Smooth muscle cell (in vitro differentiated cells): ENCODE measurements around the gene GP2. TPM values are rescaled to one million over a fixed set of nuclear protein-coding genes. Genes with fewer than 3 reads are reported as not detected.

Experiments used
- DNase-seq: peaks from one replicate; lab custom pipeline; 2025; ENCODE audit not compliant: unreplicated experiment; lab: John Stamatoyannopoulos, UW
- H2AFZ ChIP-seq: fragments of 200-600 bp; sonication (generic); 2 replicates; pipeline ENCODE4 v1.6.0; 2016; ENCODE audit warnings: antibody characterized with exemption, low read depth, mild to moderate bottlenecking
- H3F3A ChIP-seq: fragments of 200-600 bp; sonication (generic); 2 replicates; pipeline ENCODE4 v1.6.0; 2017; ENCODE audit warnings: antibody characterized with exemption, low read depth
- H3K27ac ChIP-seq: fragments of 200-600 bp; sonication (generic); 2 replicates; pipeline ENCODE4 v1.5.1; 2016; ENCODE audit warnings: low read depth, mild to moderate bottlenecking
- H3K27me3 ChIP-seq: fragments of 200-600 bp; sonication (generic); 2 replicates; pipeline ENCODE4 v1.6.1; 2016; ENCODE audit warnings: low read depth, mild to moderate bottlenecking
- H3K36me3 ChIP-seq: fragments of 200-600 bp; sonication (generic); 2 replicates; pipeline ENCODE4 v1.5.1; 2016; ENCODE audit warnings: low read depth
- H3K4me1 ChIP-seq: fragments of 200-600 bp; sonication (generic); 2 replicates; pipeline ENCODE4 v1.5.1; 2016; ENCODE audit warnings: low read depth
- H3K4me2 ChIP-seq: fragments of 200-600 bp; sonication (generic); 2 replicates; pipeline ENCODE4 v1.6.0; 2016; ENCODE audit warnings: mild to moderate bottlenecking
- H3K4me3 ChIP-seq: fragments of 200-600 bp; sonication (generic); 2 replicates; pipeline ENCODE4 v1.5.1; 2016; ENCODE audit warnings: mild to moderate bottlenecking
- H3K79me2 ChIP-seq: fragments of 200-600 bp; sonication (generic); 2 replicates; pipeline ENCODE4 v1.6.0; 2016; ENCODE audit warnings: low read depth, mild to moderate bottlenecking
- H3K9ac ChIP-seq: fragments of 200-600 bp; sonication (generic); 2 replicates; pipeline ENCODE4 v1.6.0; 2016; ENCODE audit warnings: low read depth
- H3K9me3 ChIP-seq: fragments of 200-600 bp; sonication (generic); replicated peaks from 2 replicates; pipeline ENCODE4 v1.5.1; 2016; ENCODE audit warnings: low read depth
- H4K20me1 ChIP-seq: fragments of 200-600 bp; sonication (generic); 2 replicates; pipeline ENCODE4 v1.6.0; 2016; ENCODE audit warnings: low read depth
- WGBS: methylation state at CpG from one replicate; pipeline ENCODE4 v1.1.7; 2016; ENCODE audit warnings: low lambda C conversion rate; 5-methylcytosine and 5-hydroxymethylcytosine counted together
- polyA plus RNA-seq: library from polyadenylated mRNA; unstranded; fragments of >200 nt; fragmentation: Nextera tagmentation; extraction: Ambion mirVana; gene quantifications from 2 replicates; pipeline ENCODE4 v1.2.1, GENCODE V29; 2016
- total RNA-seq: library from RNA; depleted of rRNA; stranded (reverse); fragments of >200 nt; gene quantifications from 2 replicates; pipeline ENCODE4 v1.2.3, GENCODE V29; 2014
- TF ChIP-seq, protein P1 (sequence below): fragments of 200-600 bp; sonication (generic); IDR thresholded peaks from 2 replicates; pipeline ENCODE4 v1.5.1; 2017; ENCODE audit warnings: borderline replicate concordance, mild to moderate bottlenecking, antibody characterized with exemption; ENCODE audit not compliant: insufficient read depth, poor library complexity, severe bottlenecking

Gene GP2
- total and polyA plus RNA-seq, 2 experiments from 2014 or later, result not detected

DNA sequence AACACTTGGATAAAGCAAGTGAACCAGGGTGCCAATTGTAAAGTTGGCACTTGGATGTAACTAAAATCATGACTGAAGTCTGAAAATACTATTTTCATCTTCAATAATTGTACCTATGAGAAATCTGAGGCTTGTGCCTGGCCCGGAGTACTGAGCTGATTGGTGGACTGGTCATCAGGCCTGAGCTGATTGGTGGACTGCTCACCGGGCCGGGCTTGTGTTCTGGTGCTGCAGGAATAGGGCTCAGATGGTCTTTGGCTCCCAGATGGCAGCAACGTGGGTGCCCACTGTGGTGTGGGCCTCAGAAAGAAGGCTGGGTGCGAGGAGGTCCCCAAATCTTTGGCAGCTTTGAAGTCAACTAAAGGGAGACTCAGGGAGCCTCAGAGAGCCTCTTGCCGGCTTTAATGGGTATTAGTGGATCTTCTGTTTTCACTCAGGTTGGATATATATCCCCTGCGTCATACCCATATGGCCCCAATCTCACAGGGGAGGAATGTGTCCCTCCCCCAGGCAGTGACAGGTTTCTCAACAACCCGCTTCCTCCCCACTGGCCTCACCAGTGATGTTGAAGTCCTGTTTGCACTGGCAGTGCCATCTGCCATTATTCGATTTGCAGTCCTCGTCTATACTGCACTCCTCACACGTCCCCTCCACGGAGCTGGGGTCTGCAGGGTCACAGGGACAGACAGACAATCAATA, 20.5 kb upstream of the GP2 start:
- Histone ChIP-seq H3K79me2 (no peaks in the 10 kb centered on the region), H3K4me1 (no peaks in the 10 kb centered on the region), H3K9ac (no peak overlapping the region), H3K36me3 (no peaks in the 10 kb centered on the region), H2AFZ (no peak overlapping the region), H3K27me3 (no peaks in the 10 kb centered on the region), H3K9me3 (no peaks in the 10 kb centered on the region), H3K27ac (no peak overlapping the region), H3F3A (no peaks in the 10 kb centered on the region), H3K4me2 (no peak overlapping the region), H4K20me1 (no peaks in the 10 kb centered on the region), H3K4me3 (no peak overlapping the region)
- TF ChIP-seq, protein P1, sequence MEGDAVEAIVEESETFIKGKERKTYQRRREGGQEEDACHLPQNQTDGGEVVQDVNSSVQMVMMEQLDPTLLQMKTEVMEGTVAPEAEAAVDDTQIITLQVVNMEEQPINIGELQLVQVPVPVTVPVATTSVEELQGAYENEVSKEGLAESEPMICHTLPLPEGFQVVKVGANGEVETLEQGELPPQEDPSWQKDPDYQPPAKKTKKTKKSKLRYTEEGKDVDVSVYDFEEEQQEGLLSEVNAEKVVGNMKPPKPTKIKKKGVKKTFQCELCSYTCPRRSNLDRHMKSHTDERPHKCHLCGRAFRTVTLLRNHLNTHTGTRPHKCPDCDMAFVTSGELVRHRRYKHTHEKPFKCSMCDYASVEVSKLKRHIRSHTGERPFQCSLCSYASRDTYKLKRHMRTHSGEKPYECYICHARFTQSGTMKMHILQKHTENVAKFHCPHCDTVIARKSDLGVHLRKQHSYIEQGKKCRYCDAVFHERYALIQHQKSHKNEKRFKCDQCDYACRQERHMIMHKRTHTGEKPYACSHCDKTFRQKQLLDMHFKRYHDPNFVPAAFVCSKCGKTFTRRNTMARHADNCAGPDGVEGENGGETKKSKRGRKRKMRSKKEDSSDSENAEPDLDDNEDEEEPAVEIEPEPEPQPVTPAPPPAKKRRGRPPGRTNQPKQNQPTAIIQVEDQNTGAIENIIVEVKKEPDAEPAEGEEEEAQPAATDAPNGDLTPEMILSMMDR, result no peak
- no peak for DNase-seq
- WGBS, result 78% methylated on average over 11 of the region's 12 CpGs

DNA sequence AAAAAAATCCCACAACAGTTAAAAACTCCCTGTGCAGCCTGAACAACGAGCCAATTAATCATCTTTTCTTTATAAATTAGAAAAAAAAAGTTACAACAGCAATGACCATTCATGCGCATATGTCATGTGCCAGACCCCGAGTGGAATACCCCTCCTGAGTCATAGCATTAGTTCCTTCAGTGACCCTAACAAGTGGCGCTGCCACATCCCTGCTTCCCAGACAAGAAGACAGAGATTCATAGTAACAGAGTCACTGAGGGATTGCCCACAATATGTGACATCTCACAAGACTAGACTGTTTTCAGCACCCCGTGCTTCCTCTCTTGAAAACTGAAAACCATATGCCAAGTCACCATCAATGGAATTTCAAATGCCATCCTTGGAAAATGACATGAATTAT, 17.3 kb upstream of the GP2 start:
- H3K36me3 ChIP-seq, result no peaks in the 10 kb centered on the region
- H3K27ac ChIP-seq, result no peak overlapping the region
- no peak overlapping the region for H3K9ac ChIP-seq
- no peaks in the 10 kb centered on the region for H3K79me2 ChIP-seq
- H3F3A ChIP-seq, result no peaks in the 10 kb centered on the region
- no peak for DNase-seq
- H3K4me2 ChIP-seq, result no peak overlapping the region
- no peaks in the 10 kb centered on the region for H3K4me1 ChIP-seq
- no peaks in the 10 kb centered on the region for H3K9me3 ChIP-seq
- TF ChIP-seq, protein P1, result no peak
- no peak overlapping the region for H3K4me3 ChIP-seq
- H3K27me3 ChIP-seq, result no peaks in the 10 kb centered on the region
- no peak overlapping the region for H2AFZ ChIP-seq
- H4K20me1 ChIP-seq, result no peaks in the 10 kb centered on the region
- 90% methylated on average over 5 of the region's 5 CpGs for WGBS

DNA sequence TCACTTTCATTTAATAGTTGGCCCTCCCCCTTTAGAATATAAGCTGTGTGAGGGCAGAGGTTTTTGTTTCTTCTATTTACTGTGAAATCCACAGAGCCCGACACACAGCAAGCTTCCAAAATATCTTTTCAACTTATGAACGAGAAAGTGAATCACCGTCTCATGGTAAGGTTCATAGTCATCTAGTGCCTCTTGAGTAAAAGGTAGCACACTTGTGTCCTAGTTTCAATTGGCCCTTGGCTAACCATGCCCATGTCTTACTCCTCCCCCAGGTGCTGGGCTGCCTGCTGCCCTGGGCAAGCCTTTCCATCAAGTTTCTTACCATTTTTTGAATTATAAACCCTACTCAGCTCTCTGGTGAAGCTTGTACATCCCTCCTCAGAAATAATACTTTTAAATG, 12.4 kb upstream of the GP2 start:
- H3K36me3 ChIP-seq, result no peaks in the 10 kb centered on the region
- no peaks in the 10 kb centered on the region for H3K27me3 ChIP-seq
- H3K9me3 ChIP-seq, result no peaks in the 10 kb centered on the region
- H3K4me3 ChIP-seq, result no peak overlapping the region
- H3K4me2 ChIP-seq, result no peak overlapping the region
- no peak for DNase-seq
- no peaks in the 10 kb centered on the region for H3K4me1 ChIP-seq
- H2AFZ ChIP-seq, result no peak overlapping the region
- no peak overlapping the region for H3K27ac ChIP-seq
- H3F3A ChIP-seq, result no peaks in the 10 kb centered on the region
- no peaks in the 10 kb centered on the region for H3K79me2 ChIP-seq
- H3K9ac ChIP-seq, result no peak overlapping the region
- WGBS, result 89% methylated on average over 3 of the region's 3 CpGs
- TF ChIP-seq, protein P1, result no peak
- H4K20me1 ChIP-seq, result no peaks in the 10 kb centered on the region

DNA sequence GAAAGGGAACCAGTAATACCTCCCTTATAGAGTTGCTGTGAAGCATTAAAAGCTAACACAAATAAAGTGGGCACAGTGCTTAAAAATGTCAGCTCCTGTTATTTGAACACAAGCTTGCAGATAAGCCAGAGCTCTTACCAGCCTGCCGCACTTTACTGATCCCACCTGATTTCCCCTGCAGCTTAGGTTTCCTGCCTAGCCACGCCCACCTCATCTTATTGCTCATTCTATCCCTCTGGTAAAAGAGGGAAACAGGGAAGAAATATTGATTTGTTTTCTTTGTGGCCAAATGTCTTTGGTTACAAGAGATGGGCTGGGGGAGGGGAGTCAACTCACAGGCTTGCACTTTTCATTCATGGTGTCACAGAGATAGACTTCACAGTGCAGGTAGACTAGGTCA, 9.6 kb upstream of the GP2 start:
- no peak overlapping the region for H3K4me2 ChIP-seq
- H2AFZ ChIP-seq, result no peak overlapping the region
- H3K4me1 ChIP-seq, result no peaks in the 10 kb centered on the region
- H3K9ac ChIP-seq, result no peak overlapping the region
- TF ChIP-seq, protein P1, result no peak
- WGBS, result 61% methylated on average over 2 of the region's 2 CpGs
- H3K27me3 ChIP-seq, result no peaks in the 10 kb centered on the region
- H3K27ac ChIP-seq, result no peak overlapping the region
- H4K20me1 ChIP-seq, result no peaks in the 10 kb centered on the region
- H3K79me2 ChIP-seq, result no peaks in the 10 kb centered on the region
- no peak overlapping the region for H3K4me3 ChIP-seq
- H3F3A ChIP-seq, result no peaks in the 10 kb centered on the region
- H3K9me3 ChIP-seq, result no peaks in the 10 kb centered on the region
- no peaks in the 10 kb centered on the region for H3K36me3 ChIP-seq
- no peak for DNase-seq
